ENCODE results near the gene MDGA2.

The MDGA2 gene

DNA sequence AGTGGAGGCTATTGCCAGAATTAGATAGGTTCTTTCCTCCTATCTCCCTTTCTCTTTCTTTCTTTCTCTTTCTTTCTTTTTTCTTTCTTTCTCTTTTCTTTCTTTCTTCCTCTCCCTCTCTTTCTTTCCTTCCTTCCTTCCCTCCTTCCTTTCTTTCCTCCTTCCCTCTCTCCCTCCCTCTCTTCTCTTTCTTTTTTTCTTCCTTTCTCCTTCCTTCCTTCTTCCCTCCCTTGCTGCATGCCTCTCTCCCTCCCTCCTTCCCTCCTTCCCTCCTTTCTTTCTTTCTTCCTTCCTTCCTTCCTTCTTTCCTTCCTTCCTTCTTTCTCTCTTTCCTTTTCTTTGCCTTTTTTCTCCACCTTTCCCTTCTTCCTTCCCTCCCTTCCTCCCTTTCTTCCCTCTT, 16.4 kb upstream of the MDGA2 start:
- TF ChIP-seq CTCF (IDR thresholded peaks at IDR 0.05; ENCODE audit: insufficient read depth, low read depth, low read length, missing control alignments), result no peak
- H3K4me3 ChIP-seq (ENCODE audit: low read depth, low read length), result no peak overlapping the region
- DNase-seq (ENCODE audit: low read depth), result no peak

- no peak for TF ChIP-seq CTCF (IDR thresholded peaks at IDR 0.05; ENCODE audit: insufficient read depth, low read depth, low read length, missing control alignments)
- no peak for DNase-seq (ENCODE audit: low read depth)
- no peak overlapping the region for H3K4me3 ChIP-seq (ENCODE audit: low read depth, low read length)
These were observed 3.6 kb upstream of the MDGA2 start for GRCh38 chr14:47678993-47679392.

GRCh38 chr14:47678157-47678556, 2.8 kb upstream of the MDGA2 start:
- no peak overlapping the region for H3K4me3 ChIP-seq (ENCODE audit: low read depth, low read length)
- DNase-seq (ENCODE audit: low read depth), result no peak
- TF ChIP-seq CTCF (IDR thresholded peaks at IDR 0.05; ENCODE audit: insufficient read depth, low read depth, low read length, missing control alignments), result no peak

- no peak for TF ChIP-seq CTCF (IDR thresholded peaks at IDR 0.05; ENCODE audit: insufficient read depth, low read depth, low read length, missing control alignments)
- no peak overlapping the region for H3K4me3 ChIP-seq (ENCODE audit: low read depth, low read length)
- DNase-seq (ENCODE audit: low read depth), result no peak
These were observed 861 bp upstream of the MDGA2 start for GRCh38 chr14:47676315-47676617.

GRCh38 chr14:47674543-47675465, 601 bp downstream of the MDGA2 start:
- no peak for TF ChIP-seq CTCF (IDR thresholded peaks at IDR 0.05; ENCODE audit: insufficient read depth, low read depth, low read length, missing control alignments)
- DNase-seq (ENCODE audit: low read depth), result no peak
- no peak overlapping the region for H3K4me3 ChIP-seq (ENCODE audit: low read depth, low read length)

- TF ChIP-seq CTCF (IDR thresholded peaks at IDR 0.05; ENCODE audit: insufficient read depth, low read depth, low read length, missing control alignments), result no peak
- DNase-seq (ENCODE audit: low read depth), result no peak
- no peak overlapping the region for H3K4me3 ChIP-seq (ENCODE audit: low read depth, low read length)
These were observed 1.3 kb downstream of the MDGA2 start for GRCh38 chr14:47674148-47674542.
